CMK (cell line): ENCODE measurements around the gene ADCY3.

Experiments
- DNase-seq: peaks from one replicate; pipeline ENCODE4 v3.0.0-alpha.2; 2010; ENCODE audit warnings: low read depth

ADCY3 gene

DNA sequence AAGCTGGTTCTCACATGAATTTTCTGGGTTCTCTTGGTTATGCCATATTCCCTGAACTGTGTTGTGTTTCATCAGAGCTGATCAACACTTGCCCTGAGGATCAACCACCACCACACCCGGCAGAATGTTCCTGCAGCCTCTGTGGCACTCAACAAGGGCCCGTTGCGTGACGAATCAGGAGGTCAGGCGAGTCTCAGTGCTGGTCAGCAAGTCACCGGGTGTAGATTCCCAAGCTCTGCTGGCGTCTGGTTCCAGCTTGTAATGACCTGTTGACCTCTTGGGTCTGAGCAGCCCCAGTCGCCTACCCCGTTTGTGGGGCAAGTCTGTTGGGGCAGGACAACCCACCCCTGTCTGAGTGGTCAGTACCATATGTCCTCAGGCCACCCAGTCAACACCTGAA lies 46.0 kb downstream of the ADCY3 start:
- no peak for DNase-seq

DNA sequence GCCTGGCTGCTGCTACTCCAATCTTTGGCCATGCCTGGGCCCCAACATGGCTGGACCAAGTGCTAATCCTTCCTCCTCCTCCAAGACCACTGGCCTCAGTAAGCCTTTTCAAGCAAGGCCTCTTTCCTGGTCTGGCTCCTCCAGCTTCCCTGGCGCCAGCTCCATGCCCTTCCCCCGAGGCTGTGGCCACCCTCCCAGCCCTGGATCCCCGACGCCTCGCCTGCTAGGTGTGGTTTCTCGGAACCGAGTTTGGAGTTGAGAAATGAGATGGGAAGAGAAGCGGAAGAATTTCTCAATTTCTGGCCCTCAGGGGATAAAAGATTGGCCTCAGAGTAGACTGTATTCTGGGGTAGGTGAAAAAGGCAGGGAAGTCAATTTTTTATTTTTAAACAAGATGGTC lies 46.4 kb downstream of the ADCY3 start:
- no peak for DNase-seq

DNA sequence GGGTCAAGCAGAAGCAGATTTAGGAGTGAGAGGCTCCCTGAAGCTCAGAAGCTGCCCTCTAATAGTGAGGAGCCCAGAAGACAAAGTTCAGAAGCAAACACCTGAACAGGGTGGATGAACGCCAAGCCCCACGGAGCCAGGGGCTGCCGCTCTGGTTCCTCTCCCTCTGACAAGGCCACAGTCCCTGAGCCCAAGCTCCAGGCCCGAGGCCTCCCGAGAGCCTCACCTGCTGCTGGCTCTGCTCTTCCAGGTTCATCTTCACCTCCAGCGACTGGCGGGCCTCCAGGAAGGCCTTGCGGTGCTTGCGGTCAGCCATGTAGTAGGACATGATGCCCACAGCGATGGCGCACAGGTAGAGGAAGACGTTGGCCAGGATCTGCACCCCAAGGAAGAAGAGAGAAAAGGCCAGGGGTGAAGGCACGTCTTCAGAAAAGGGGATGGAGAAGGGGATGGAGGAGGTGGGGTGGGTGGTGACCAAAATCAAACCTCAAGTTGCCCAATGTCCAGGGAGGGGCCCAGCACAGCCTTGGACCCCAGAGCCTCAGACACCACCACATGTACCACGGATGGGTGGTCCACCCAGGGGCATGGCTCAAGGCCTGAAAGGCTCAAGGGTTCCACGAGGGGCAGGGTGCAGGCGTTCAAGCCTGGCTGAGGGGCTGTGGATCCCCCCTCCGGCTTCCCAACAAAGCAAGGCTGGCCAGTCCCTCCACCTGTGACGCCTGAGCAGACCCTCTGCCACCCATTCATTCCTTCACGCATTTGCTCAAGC lies 47.5 kb downstream of the ADCY3 start:
- no peak for DNase-seq

DNA sequence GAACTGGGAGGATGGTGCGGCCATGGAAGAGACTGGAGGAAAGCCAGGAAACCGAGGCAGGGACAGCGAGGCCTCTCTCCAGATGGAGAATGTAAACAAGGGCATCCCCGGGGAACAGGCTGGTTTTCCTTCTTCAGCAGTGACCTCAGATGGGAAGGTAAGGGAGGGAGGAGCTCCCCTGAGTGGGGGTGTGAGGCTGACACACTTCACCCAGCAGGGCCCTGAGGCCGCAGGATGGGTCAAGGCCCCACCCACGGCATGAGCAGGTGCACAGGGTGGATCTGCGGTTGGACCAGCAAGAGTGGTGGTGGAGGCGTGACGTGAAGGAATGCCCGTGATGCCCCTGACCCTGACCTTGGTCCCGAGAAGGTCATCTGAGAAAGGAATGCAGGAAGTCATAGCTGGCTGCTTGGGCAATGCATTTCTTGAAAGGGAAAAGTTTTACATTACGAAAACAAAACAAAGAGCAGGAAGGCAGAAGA lies 48.1 kb downstream of the ADCY3 start:
- DNase-seq, result no peak

DNA sequence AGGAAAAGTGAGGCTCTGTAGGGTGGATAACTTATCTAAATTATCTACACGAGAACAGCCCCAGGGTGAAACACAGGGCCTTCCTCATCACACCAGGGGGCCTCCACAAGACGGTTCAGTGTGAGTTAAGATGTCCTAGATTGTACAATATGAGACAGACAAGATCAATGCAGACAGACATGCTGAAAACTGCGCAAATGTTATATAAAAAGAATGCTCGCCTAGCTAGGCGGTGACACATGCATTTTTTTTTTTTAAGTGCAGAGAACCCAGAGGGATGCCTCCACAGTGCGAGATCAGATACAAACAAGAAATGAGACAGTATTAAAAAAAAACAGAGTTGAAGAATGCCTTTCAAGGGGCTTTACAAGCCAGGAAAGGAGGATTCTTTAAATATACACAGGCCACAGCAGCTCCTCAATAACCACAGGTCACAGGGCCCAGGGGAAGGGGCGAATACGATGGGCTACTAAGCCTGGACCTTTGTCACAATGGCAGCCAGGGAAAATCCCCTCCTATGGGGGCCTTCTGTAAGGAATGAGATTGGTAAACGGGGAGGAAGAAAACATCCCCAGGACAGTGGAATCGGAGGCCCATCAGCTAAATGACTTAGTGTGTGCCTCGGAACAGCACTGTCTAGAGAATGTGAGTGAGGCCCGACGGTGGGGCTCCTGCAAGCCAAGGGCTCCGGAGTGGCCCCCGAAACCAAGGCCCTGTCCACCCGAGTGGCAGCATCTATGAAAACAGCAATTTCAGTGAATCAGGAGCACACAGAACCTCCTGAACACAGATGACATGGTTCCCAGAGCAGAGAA lies 48.9 kb downstream of the ADCY3 start:
- DNase-seq, result no peak

DNA sequence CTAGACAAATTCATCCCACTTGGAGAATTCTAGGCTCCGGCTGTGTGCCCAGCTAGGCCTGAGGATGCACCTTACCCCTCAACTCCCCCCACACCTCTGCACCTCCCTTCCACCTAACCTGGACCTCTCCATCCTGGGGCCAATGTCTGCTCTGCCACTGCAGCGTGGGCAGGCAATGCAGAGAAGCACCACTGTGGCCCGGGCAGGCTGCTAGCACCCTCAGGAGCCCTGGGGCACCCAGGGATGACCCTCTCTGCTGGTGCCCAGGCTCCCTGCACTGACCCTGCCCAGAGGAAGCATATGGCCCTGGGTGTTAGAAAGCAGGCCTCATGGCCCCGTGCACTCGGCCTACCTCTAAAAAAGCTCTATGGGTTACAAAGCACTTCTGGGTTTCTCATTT lies 49.6 kb downstream of the ADCY3 start:
- DNase-seq, result no peak

DNA sequence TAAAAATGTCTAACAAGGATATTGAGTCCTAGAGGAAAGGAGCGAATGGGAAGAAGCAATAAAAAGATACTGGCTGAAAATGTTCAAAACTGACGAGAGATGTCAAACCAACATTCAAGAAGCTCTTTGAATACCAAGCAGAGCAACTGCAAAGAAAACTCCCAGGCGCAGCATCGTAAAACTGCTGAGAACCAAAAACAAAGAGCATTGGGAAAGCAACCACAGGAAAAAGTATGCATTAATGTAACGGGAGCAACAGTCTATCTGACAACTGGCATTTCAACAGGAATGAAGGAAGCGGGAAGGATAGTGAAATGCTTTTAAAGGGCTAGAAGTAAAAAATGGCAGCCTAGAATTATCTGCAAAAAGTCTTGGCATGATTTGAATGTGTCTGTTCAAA lies 53.1 kb downstream of the ADCY3 start:
- no peak for DNase-seq

DNA sequence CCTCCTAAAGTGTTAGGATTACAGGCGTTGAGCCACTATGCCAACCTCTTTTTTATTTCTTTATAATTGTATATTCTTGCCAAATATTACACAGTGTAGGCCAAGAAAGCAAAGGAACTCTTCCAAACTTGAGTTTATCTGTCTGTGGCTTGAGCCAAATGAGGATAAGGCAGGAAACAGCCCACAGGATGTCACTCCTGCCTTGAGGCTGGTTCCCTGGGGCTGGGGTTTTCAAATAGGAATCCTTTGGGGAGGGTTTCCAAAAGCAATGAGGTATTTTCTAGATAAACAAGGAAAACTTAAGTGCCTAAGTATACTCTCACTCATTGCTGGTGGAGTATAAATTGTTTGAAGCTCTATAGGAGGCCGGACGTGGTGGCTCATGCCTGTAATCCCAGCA lies 56.4 kb downstream of the ADCY3 start:
- no peak for DNase-seq

DNA sequence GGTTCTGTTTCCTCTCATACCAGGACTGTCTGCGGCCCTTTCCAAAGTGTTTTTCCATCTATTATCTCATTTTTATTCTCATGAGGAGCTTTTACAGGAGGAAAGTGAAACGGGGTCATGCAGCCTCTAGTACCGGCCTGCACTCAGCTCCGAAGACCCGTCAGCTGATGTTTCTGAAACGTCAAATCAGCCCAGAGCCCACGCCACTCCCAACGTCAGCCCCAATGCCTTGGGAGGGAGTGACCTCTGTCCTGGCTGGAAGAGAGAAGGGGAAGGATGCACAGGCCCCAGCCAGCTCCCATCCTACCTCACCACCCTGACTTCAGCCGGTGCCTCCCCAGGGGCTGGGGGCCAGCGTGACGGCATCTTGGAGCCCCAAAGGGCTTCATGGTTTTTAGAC lies 58.5 kb downstream of the ADCY3 start:
- DNase-seq, result no peak

DNA sequence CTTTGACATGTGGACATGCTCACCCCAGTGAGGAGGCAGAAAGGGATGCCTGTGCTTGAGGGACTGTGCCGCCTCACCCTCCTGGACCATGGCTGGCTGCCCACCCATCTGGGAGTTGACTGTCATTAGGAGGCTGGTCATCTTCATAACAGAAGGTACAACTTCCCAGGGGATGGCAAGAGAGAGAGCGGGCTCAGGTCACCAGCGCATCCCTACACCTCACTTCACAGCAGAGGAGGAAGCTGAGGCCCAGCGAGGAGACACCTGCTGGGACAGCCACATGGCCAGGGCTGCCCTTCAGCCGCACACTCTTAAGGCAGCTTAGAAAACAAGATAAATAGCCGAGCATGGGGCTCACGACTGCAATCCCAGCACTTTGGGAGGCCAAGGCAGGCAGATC lies 59.4 kb downstream of the ADCY3 start:
- no peak for DNase-seq

DNA sequence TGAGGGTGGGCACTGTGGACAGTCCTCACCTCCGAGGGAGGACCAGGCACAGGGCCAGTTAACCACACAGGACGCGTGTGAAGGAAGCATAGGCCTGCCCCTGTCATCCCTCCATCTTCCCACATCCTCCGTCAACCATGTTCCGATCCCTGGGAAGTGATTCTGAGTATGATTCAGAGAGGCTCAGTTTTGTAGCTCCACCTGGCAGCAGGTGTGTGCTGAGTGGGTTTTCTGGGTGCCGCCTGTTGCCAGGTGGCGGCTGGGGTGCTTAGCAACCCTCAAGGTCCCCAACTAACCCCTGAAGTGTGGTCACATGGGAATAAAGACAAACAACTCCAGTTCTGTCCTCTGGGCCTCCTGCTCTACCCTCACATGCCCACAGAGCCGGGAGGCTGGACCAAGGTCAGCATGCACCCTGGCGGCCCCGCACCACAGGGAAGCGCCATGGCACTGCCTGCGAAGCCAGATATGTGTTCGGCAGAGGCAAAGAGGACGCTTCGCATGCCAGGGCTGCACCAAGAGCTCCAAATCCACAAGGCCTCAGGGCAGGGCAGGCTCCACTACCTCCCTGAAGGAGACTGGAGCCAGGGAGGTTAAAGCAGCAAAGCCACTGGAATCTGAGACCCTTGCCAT lies 60.0 kb downstream of the ADCY3 start:
- no peak for DNase-seq

DNA sequence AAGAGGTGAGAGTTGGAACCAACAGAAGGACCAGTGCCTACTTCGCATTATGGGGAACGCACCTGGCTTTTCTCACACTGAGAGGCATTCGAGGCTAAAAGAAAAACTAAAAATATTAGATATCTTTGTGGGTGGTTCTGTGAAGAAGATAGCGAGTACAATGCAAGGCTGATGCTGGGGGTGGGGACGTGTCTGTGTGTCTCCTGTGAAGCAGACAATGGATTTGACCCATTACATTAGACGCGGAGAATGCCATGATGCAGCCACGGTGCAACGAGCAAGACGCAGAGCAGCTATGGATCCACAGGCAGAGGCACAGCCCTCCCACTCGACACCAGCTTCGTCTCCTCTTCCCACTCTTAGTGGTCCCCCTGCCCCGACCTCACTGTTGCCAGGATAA lies 61.0 kb downstream of the ADCY3 start:
- no peak for DNase-seq

DNA sequence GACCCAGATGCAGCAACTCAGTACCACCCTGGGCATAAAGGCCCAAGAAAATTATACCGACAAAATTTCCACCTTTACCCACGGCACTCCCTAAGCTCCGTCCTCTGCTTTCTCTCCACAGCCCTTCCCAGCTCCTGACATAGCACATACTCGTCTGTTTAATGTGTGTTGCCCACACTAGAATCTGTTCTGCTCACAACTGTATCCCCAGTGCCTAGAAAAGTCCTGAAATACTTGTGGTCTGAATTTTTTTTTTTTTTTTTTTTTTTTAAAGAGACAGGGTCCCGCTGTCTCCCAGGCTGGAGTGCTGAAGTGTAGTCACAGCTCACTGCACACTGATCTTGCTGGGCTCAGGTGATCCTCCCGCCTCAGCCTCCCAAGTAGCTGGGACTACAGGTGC lies 62.3 kb downstream of the ADCY3 start:
- no peak for DNase-seq

DNA sequence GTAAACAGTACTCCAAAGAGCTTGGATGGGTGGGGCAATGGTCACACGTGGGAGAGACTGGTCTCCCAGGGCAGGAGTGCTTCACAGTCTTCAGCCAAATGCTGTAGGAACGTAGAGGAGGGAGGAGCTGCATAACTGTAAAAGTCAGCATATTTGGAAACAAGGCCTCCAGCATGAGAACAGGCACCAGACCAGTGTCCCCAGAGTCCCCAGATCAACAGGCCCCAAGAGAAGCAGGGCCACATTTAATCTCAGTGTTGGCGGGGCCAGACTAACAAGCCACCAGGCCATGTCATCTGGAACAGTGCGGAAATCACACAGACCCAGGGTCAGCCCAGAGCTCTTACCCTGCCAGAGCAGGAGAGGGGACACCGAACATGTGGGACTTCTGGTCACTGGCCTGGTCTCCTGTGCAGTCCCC lies 63.2 kb downstream of the ADCY3 start:
- no peak for DNase-seq

DNA sequence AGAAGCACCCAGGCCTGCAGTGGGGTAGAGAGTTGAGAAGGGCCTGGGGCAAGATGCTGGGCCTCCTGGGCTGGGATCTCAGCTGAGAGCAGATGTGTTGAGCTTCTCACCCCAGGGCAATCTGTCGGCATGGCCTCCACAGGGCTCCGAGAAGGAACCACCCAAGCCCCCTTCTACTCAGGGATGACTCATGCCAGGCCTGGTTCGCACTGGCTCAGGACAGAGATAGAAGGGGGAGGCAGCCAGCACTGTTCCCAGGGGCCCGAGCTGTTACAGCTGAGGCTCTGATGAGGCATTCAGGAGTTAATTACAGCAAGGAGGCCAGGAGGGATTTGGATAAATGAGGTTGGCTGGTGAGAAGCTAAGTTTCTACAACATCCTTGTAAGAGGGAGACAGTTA lies 64.3 kb downstream of the ADCY3 start:
- no peak for DNase-seq

DNA sequence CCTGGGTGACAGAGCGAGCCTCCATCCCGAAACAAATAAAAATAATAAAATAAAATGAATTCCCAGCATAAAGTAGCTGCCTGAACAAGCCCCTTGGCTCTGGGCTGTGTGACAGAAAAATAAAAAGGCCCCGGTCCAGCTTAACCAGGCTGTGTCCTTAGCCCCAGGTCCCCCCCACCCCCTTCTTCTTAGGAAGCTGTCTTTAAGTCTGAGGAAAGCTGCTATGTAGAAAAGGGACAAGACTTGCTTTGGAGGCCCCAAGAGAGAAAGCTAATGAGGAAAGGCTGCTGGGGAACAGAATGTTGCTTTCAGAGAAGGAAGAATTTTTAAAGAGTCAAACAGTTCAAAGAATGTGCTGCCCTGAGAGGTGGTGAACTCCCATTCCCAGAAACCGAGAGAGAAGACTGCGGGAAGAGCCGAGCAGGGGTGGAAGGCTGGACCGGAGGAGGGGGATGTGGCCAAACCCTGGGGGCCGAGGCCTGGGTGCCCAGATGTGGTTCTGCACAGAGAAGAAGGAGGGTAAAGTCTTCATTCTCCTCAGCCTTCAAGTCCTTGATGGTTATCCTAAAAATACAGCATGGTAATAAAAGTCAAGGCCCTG lies 64.9 kb downstream of the ADCY3 start:
- DNase-seq, result no peak

DNA sequence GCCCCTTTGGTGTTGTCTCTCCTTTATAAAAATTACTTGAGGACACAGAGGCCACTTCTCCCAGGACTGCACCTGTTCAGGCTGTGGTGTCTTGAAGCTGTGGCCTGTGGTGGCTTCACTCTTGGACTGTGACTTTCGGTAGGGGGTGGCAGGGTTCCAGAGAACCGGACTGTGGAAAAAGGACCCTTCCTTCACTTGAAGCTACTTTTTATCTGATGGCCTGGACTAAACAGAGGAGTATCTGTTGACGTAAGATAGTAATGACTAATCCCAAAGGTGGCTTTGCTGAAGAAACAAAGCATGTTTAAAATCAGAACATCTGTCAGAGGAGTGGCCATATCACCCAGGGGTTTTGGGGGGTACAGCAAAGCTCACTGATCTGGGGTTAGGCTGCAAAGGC lies 66.0 kb downstream of the ADCY3 start:
- no peak for DNase-seq

DNA sequence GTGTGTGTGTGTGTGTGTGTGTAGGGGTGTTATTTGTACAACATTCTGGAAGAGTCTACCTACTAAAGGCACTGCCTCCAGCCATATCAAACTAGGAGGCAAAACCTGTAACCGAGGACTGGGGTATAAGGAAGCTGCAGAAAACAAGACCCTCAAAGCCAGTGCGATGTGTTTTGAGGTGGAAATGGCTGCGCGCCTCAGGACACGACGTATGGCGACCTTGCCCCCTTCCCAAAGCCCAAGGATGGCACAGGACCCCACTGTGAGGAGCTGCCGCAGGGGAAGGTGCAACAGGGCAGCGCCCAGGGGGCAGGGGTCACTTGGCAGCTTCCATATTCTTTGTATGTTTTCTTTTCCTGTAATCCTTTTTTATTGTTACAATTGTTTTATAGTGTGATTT lies 67.0 kb downstream of the ADCY3 start:
- no peak for DNase-seq

DNA sequence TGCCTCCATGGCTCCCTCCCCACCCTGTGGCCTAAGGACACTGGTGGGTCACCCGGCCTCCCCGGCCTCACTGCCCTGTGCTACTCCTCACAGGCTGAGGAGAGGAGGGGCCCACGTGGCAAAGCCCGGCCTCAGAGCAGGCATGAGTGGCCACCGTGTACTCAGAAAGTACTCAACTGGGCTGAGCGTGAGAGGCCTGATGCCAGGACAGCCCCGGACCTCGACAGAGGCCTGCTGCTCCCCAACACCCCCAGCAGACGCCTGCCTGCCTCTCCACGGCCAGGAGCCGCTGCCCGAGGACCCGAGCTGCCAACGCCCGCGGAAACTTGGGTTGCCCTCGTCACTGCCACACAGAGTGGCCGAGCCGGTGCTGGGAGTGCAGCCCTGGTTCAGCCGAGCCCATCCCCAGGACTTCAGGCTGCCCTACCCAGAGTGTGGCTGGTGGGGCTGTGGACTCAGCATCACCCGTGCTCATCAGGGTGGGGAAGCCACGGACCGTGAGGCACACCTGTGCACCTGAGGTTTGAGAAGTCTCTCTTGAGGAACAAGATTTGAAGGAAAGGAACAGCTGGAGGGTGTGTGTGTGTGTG lies 67.5 kb downstream of the ADCY3 start:
- no peak for DNase-seq

DNA sequence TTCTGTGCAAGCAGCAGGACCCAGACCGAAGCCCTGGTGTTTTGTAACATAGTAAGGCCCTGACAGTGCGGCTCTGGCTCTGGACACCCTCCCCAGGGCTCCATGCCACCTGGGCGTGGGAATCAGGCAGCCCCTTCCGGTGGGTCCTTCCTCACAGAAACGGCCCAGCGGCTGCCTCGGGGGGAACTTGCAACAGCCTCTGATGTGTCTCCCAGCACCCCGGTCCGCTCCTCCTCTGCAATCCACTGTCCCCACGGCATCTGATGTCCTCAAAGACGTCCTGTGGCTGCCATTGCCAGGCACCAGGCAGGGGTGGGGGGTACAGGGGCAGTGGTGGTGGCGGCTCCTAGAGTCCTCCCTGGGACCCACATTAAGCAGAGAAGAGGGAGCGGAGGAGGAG lies 68.0 kb downstream of the ADCY3 start:
- DNase-seq, result no peak

DNA sequence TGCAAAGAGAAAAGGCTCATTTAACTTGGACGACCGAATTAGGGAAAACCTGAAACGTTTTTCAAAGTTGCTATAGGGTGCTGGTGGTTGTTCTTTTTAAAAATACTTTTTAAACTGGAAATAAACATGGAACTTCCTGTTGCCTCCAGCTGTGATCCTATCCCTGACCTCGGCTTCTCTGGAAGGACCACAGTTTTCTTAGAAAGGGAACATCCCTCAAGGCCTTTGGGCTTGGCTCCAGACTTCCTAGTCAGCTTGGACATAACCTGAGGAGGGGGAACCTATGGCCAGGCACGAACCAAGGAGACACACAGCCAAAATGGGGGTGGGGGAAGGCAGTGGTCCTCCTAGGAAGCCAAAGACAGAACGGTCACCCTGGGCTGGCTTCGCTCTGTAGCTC lies 69.1 kb downstream of the ADCY3 start:
- DNase-seq, result no peak

DNA sequence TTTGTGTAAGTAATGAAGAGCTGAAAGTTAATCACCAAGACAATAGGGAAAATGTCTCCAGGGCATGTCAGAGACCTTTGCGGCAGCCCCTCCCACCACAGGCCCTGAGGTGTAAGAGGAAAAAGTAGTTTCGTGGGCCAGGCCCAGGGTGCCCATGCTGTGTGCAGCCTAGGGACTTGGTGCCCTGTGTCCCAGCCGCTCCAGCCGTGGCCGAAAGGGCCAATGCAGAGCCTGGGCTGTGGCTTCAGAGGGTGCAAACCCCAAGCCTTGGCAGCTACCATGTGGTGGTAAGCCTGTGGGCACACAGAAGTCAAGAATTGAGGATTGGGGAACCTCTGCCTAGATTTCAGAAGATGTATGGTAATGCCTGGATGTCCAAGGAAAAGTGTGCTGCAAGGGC lies 74.3 kb downstream of the ADCY3 start:
- DNase-seq, result no peak
